Ovary (tissue), 3 donors: Measurements from ENCODE around the gene DDX54.

Experiments used
- CTCF ChIP-seq, 3 donors: fragments of 450-650 bp in 2 of 3; fragments of 200-600 bp in 1 of 3; IDR thresholded peaks; one replicate each; pipeline versions ENCODE4 v1.5.1 to v1.8.0; 2016 to 2022; ENCODE audit warnings: antibody characterized with exemption in 3 of 3, mild to moderate bottlenecking in 1 of 3
- POLR2A ChIP-seq: fragments of 450-650 bp; IDR thresholded peaks from one replicate; pipeline ENCODE4 v1.6.1; 2017; ENCODE audit warnings: antibody characterized with exemption, mild to moderate bottlenecking, moderate library complexity
- donor health status: DM: no; HTN: no; CAD: no.

DNA sequence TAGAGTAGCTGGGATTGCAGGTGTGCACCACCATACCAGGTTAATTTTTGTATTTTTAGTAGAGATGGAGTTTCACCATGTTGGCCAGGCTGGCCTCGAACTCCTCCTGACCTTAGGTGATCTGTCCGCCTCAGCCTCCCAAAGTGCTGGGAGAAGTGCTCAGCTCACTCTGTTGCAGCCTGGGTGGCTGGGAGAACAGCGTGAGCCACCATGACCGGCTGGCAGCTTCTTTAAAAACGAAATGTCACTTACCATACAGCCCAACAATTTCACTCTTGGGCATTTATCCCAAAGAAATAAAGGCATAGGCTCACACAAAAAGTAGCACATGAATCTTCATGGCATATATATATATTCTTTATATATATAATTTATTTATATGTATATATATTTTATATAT lies 40.5 kb downstream of the DDX54 start:
- TF ChIP-seq CTCF (IDR thresholded peaks at IDR 0.05): no peak
- TF ChIP-seq POLR2A: no peak
